T-helper 2 cell treated with Interferon-gamma antibody and Interleukin-4, amounts not matched to agents 5 μg/mL and 100 μg/mL, for 36 hours (primary cell): ENCODE results near the gene CEP44.
"Not testable (repeated sequence)": the region's sequence is repeated elsewhere in the genome, so short reads cannot be mapped to it uniquely, and the experiment has no call there.

ENCODE experiments used
- DNase-seq: peaks from one replicate; pipeline ENCODE4 v3.0.0; 2021; ENCODE audit warnings: low spot score
- H3K27ac Mint-ChIP-seq: one replicate; pipeline ENCODE4 v1.8.0; 2021; ENCODE audit warnings: mild to moderate bottlenecking, mixed read lengths
- H3K27me3 Mint-ChIP-seq: one replicate; pipeline ENCODE4 v1.8.0; 2021; ENCODE audit warnings: low read depth, mixed read lengths
- H3K36me3 Mint-ChIP-seq: one replicate; pipeline ENCODE4 v1.8.0; 2021; ENCODE audit warnings: low read depth, mixed read lengths
- H3K4me1 Mint-ChIP-seq: one replicate; pipeline ENCODE4 v1.8.0; 2021; ENCODE audit warnings: low read depth, mixed read lengths
- H3K4me3 Mint-ChIP-seq: one replicate; pipeline ENCODE4 v1.8.0; 2022; ENCODE audit warnings: mild to moderate bottlenecking, moderate library complexity, mixed read lengths
- H3K9me3 Mint-ChIP-seq: one replicate; pipeline ENCODE4 v1.8.0; 2021; ENCODE audit warnings: mixed read lengths

CEP44 gene

DNA sequence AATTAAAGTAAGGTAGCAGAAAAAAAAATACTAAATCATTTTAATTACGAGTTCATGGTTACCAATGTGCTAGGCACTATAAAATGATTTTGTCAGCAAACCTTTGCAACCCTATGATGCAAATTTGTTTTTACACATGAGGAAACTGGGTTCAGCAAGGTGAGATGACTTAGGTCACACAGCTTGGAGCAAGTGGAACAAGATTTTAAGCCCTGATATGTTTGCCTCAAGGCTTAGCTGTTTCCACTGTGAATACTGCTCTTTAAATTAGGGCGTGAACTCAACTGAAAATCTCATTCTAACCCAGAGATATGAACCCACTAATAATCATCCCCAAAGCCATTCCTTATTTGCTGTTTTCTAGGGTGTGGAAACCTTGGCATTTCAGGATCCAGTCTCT is 86.3 kb downstream of the CEP44 start:
- DNase-seq = no peak
- H3K36me3 Mint-ChIP-seq = no peaks in the 10 kb centered on the region
- H3K4me3 Mint-ChIP-seq = no peak overlapping the region
- H3K4me1 Mint-ChIP-seq = no peaks in the 10 kb centered on the region
- H3K27me3 Mint-ChIP-seq = peaks cover 3% of the 10 kb centered on the region
- H3K27ac Mint-ChIP-seq = no peak overlapping the region
- H3K9me3 Mint-ChIP-seq = no peaks in the 10 kb centered on the region

DNA sequence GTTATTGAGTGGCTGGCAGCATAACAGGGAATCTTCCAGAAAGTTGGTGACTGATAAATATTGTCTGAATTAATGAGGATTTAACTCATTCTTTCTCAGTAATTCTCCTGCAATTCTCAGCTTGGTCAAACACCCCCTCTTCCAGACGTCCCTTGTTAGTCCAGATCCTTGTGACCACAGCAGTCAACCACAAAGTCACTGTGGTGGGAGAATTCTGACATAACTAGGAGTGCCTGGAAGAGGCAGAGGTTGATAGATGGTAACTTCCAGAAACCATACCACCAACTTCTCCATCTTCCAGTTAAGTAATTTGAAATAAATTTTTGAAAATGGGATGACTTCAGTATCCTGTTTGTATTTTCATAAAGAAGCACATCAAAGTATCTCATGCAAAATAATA is 90.1 kb downstream of the CEP44 start:
- H3K36me3 Mint-ChIP-seq = no peaks in the 10 kb centered on the region
- no peak overlapping the region for H3K4me3 Mint-ChIP-seq
- no peaks in the 10 kb centered on the region for H3K9me3 Mint-ChIP-seq
- H3K4me1 Mint-ChIP-seq = no peaks in the 10 kb centered on the region
- H3K27ac Mint-ChIP-seq = no peak overlapping the region
- peaks cover 5% of the 10 kb centered on the region for H3K27me3 Mint-ChIP-seq
- DNase-seq = no peak

DNA sequence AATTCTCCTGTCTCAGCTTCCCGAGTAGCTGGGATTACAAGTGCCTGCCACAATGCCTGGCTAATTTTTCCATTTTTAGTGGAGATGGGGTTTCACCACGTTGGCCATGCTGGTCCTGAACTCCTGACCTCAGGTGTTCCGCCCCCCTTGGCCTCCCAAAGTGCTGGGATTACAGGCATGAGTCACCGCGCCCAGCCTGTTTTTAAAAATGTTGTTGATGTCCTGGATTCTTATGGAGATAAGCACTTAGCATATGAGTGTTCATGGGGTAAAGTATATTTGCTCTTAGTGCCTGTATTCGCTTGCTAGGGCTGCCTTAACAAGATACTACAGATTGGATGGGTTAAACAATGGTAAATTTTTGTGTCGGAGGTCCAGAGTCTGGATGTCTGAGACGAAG is 91.7 kb downstream of the CEP44 start:
- no peak overlapping the region for H3K4me3 Mint-ChIP-seq
- H3K4me1 Mint-ChIP-seq = no peaks in the 10 kb centered on the region
- DNase-seq = no peak
- no peaks in the 10 kb centered on the region for H3K9me3 Mint-ChIP-seq
- no peaks in the 10 kb centered on the region for H3K36me3 Mint-ChIP-seq
- H3K27me3 Mint-ChIP-seq = peaks cover 5% of the 10 kb centered on the region
- H3K27ac Mint-ChIP-seq = no peak overlapping the region

DNA sequence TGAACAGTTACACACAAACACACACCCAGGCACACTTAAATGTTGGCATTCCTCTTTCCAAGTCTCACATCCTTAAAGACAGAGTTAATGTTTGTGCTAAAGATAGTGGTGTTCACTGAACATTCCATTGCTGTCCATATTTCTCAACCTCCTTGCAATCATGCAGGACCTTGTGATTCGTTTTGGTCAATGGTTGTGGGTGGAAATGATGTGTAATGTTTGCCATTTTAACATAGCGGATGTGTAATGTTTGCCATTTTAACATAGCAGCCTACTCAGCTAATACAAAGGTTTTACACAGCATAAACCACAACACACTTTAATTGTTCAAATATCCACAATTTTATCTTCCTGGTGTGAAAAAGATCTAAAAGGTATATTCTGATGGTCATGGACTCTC is 93.9 kb downstream of the CEP44 start:
- peaks cover 8% of the 10 kb centered on the region for H3K27me3 Mint-ChIP-seq
- no peaks in the 10 kb centered on the region for H3K9me3 Mint-ChIP-seq
- H3K36me3 Mint-ChIP-seq = no peaks in the 10 kb centered on the region
- no peak for DNase-seq
- H3K4me1 Mint-ChIP-seq = no peaks in the 10 kb centered on the region
- no peak overlapping the region for H3K4me3 Mint-ChIP-seq
- H3K27ac Mint-ChIP-seq = no peak overlapping the region

DNA sequence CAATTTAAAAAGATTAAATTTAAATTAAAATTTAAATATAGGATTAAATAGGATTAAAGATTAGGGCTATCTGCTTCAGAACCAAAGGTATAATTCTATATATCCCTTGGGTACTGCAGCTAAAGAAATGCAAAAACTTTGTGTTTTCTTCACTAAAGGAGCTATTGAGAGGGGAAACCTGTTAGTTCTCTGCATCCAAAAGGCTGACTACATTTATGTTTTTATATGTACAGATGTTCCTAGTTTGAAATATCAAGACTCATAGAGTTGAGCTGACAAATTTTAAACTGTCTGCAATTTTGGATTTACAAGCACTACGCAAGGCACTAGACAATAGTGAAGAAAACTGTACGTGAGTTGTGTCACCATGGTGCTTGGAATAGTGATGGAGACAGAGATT is 95.2 kb downstream of the CEP44 start:
- H3K4me1 Mint-ChIP-seq = no peaks in the 10 kb centered on the region
- no peaks in the 10 kb centered on the region for H3K9me3 Mint-ChIP-seq
- no peak for DNase-seq
- no peak overlapping the region for H3K27ac Mint-ChIP-seq
- no peak overlapping the region for H3K4me3 Mint-ChIP-seq
- H3K27me3 Mint-ChIP-seq = peaks cover 8% of the 10 kb centered on the region
- no peaks in the 10 kb centered on the region for H3K36me3 Mint-ChIP-seq

DNA sequence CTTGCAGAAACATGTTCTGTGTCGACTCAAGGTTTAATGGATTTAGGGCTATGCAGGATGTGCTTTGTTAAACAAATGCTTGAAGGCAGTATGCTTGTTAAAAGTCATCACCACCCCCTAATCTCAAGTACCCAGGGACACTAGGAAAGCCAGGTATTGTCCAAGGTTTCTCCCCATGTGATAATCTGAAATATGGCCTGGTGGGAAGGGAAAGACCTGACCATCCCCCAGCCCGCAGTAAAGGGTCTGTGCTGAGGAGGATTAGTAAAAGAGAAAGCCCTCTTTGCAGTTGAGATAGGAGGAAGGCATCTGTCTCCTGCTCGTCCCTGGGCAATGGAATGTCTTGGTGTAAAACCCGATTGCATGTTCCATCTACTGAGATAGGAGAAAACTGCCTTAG is 96.5 kb downstream of the CEP44 start:
- not testable (repeated sequence) for H3K27ac Mint-ChIP-seq, H3K4me1 Mint-ChIP-seq, H3K36me3 Mint-ChIP-seq

DNA sequence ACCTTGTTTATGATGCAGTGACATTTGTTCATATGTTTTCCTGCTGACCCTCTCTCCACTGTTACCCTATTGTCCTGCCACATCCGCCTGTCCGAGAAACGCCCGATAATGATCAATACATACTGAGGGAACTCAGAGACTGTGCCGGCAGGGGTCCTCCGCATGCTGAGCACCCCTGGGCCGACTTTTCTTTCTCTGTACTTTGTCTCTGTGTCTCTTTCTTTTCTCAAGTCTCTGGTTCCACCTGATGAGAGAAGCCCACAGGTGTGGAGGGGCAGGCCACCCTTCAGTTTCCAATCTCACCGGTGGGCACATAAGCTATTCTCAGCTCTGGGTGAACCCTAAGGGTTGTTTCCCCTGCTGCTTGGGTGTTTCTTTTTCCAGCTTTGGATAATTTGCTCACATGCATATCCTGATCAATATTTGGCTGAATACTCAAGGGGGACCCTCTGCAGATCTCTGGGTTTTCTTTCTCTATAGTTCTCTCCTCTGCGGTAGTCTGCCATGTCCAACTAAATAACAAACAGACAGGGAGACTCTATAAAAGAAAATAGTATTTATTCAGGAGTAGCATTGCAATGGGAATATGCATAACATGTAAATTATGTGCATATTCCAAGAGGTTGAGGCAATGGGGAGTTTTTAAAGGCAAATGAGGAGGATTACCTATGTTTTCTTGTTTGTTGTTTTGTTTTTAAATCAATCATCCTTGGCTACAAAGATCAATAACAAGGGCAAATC is 97.2 kb downstream of the CEP44 start:
- H3K36me3 Mint-ChIP-seq = no peaks in the 10 kb centered on the region
- no peak overlapping the region for H3K27ac Mint-ChIP-seq
- no peak for DNase-seq
- H3K4me1 Mint-ChIP-seq = no peaks in the 10 kb centered on the region
- peaks cover 8% of the 10 kb centered on the region for H3K27me3 Mint-ChIP-seq
- no peak overlapping the region for H3K4me3 Mint-ChIP-seq
- no peaks in the 10 kb centered on the region for H3K9me3 Mint-ChIP-seq

More for the DNA sequence above, 96.5 kb downstream of the CEP44 start:
- not testable (repeated sequence) for H3K27me3 Mint-ChIP-seq, H3K9me3 Mint-ChIP-seq, DNase-seq, H3K4me3 Mint-ChIP-seq

DNA sequence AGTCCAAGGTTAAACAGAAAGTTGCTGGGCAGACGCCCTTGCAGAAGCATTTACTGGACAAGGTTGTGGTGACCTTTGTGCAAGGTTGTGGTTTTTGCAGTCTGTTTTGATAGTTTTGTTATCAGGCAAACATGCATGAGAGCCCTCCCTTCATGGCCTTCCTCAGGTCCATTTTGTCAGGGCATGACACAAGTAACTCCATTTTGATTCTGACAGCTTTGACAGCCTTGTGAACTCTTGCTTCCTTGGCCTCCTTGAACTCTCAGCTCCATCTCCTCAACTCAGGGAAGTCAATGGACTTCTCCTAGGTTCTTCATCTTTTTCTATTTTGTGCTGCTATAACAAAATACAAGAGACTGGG is 97.7 kb downstream of the CEP44 start:
- no peak for DNase-seq
- Mint-ChIP-seq H3K4me3 (no peak overlapping the region), H3K36me3 (no peaks in the 10 kb centered on the region), H3K9me3 (no peaks in the 10 kb centered on the region), H3K4me1 (no peaks in the 10 kb centered on the region), H3K27ac (no peak overlapping the region), H3K27me3 (peaks cover 8% of the 10 kb centered on the region)
